H1 (cell line): ENCODE results near the gene PPP1R13B. TPM values are rescaled to one million over a fixed set of nuclear protein-coding genes. Genes with fewer than 3 reads are reported as not detected.
A peak's percentile ranks its signal among the peaks of the same experiment; 100 is the strongest.

Experiments used
- EZH2 ChIP-seq: fragments of 200-600 bp; sonication (generic); IDR thresholded peaks from 2 replicates; pipeline ENCODE4 v1.7.1; 2012; ENCODE audit warnings: low read depth, mild to moderate bottlenecking, moderate library complexity, low read length, inconsistent platforms; ENCODE audit not compliant: severe bottlenecking
- KDM1A ChIP-seq: fragments of 200-600, 300-600 bp; sonication (generic); IDR thresholded peaks from 2 replicates; pipeline ENCODE4 v1.7.1; 2016; ENCODE audit warnings: mild to moderate bottlenecking, low read length, borderline replicate concordance
- SIN3A ChIP-seq, 2 experiments: IDR thresholded peaks in 1 of 2; conservative IDR thresholded peaks in 1 of 2; 2 replicates each; pipeline ENCODE4 v1.6.1; 2011 to 2012; ENCODE audit warnings: low read length in 2 of 2, improper control_type of control experiment in 1 of 2, low read depth in 1 of 2, mild to moderate bottlenecking in 1 of 2
- polyA plus RNA-seq, 7 experiments: library from polyadenylated mRNA; depleted of rRNA in 3 of 7; stranded (reverse) in 5 of 7; unstranded in 2 of 7; fragments of >200 nt in 5 of 7; fragments of 200-250 nt in 2 of 7; gene quantifications; 1 replicate in 5 of 7; 2 replicates in 1 of 7; 4 replicates in 1 of 7; pipeline versions ENCODE4 v1.2.1 to v1.2.3, GENCODE V29; 2011 to 2013; ENCODE audit warnings: missing spikeins in 2 of 7, mixed read lengths in 2 of 7
- total RNA-seq: library from RNA; stranded (reverse); fragmentation: NEBNext Ultra II Directional; extraction: Animal tissue kit (Norgen Biotek cat#: 25700); gene quantifications from 2 replicates; pipeline ENCODE4 v1.2.1, GENCODE V29; 2021

PPP1R13B gene
- total and polyA plus RNA-seq, 2 of the 8 experiments (the other 6 are each of a cell fraction or from before 2014, with no cell fraction given) = 2.6 to 8.9 TPM

DNA sequence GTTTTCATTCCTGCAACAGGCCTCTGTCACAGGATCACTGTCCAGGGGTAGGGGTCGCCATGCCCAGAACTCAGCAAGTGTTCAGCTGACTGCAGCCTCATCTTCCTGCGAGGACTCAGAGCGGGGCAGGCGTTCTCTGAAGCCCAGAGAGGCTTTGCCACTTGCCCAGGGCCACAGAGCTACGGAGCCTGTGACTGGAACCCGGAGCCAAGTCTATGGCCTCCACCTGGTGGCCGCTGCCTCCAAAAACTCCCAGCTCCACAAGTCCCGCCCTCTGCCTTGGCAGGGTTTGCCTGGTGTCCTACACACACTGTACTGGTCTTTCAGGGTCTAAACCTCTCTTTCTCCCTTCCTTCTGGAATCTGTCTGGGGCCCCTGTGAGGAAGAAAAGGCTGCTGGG is 8.7 kb upstream of the PPP1R13B start (continued):
- TF ChIP-seq KDM1A = 0 out of 2 replicates have a peak, but pooled peaks have one; percentile 38
- TF ChIP-seq EZH2 = no peak
- no peak for TF ChIP-seq SIN3A (conservative IDR thresholded peaks at IDR 0.05 in 1 of 2, IDR thresholded peaks at IDR 0.05 in 1 of 2; ENCODE audit: low read depth in 1 of 2, low read length in 2 of 2)
